Stimulated activated CD8-positive, alpha-beta memory T cell treated with anti-CD3 and anti-CD28 coated beads, Interleukin-4, amount 100 ng/mL, for 4 hours (primary cell): Measurements from ENCODE around the gene CACNG5.

Source experiments
- DNase-seq, 2 donors: peaks; one replicate each; pipeline ENCODE4 v3.0.0-alpha.2; 2020; ENCODE audit warnings: low read depth in 2 of 2, low spot score in 1 of 2

The CACNG5 gene

GRCh38 chr17:66819466-66819865, 15.5 kb upstream of the CACNG5 start:
- DNase-seq, result no peak

- no peak for DNase-seq
Measured at GRCh38 chr17:66822009-66822408, 12.9 kb upstream of the CACNG5 start.

GRCh38 chr17:66826856-66827255, 8.1 kb upstream of the CACNG5 start:
- no peak for DNase-seq

- DNase-seq, result no peak
Measured at GRCh38 chr17:66829386-66829864, 5.5 kb upstream of the CACNG5 start.

- DNase-seq, result no peak
Measured at GRCh38 chr17:66829883-66830282, 5.0 kb upstream of the CACNG5 start.

- DNase-seq, result no peak
Measured at GRCh38 chr17:66830451-66830850, 4.5 kb upstream of the CACNG5 start.

- DNase-seq, result no peak
Measured at GRCh38 chr17:66831383-66832210, 3.3 kb upstream of the CACNG5 start.

- DNase-seq, result no peak
Measured at GRCh38 chr17:66833201-66833600, 1.7 kb upstream of the CACNG5 start.

- no peak for DNase-seq
Measured at GRCh38 chr17:66834426-66834918, 445 bp upstream of the CACNG5 start.

- no peak for DNase-seq
Measured at GRCh38 chr17:66835476-66835875, 559 bp downstream of the CACNG5 start.

GRCh38 chr17:66836063-66837005, 1.4 kb downstream of the CACNG5 start:
- DNase-seq, result no peak

- DNase-seq, result no peak
Measured at GRCh38 chr17:66837226-66837625, 2.3 kb downstream of the CACNG5 start.

- DNase-seq, result no peak
Measured at GRCh38 chr17:66837885-66838665, 3.2 kb downstream of the CACNG5 start.

- DNase-seq, result no peak
Measured at GRCh38 chr17:66839616-66840015, 4.7 kb downstream of the CACNG5 start.

GRCh38 chr17:66840061-66840460, 5.1 kb downstream of the CACNG5 start:
- DNase-seq, result no peak

GRCh38 chr17:66841328-66841727, 6.4 kb downstream of the CACNG5 start:
- no peak for DNase-seq

GRCh38 chr17:66841744-66842143, 6.8 kb downstream of the CACNG5 start:
- DNase-seq, result no peak

- DNase-seq, result no peak
Measured at GRCh38 chr17:66842505-66842904, 7.6 kb downstream of the CACNG5 start.

GRCh38 chr17:66842959-66843358, 8.0 kb downstream of the CACNG5 start:
- no peak for DNase-seq

- DNase-seq, result no peak
Measured at GRCh38 chr17:66843627-66844026, 8.7 kb downstream of the CACNG5 start.

- DNase-seq, result no peak
Measured at GRCh38 chr17:66847704-66848103, 12.8 kb downstream of the CACNG5 start.
